H1 (cell line): ENCODE measurements around the gene TENT5A. TPM values are rescaled to one million over a fixed set of nuclear protein-coding genes. Genes with fewer than 3 reads are reported as not detected.

Source experiments
- FOSL1 ChIP-seq: IDR thresholded peaks from 2 replicates; pipeline ENCODE4 v1.6.1; 2011; ENCODE audit warnings: mild to moderate bottlenecking, low read depth, low read length, moderate library complexity; ENCODE audit not compliant: insufficient read depth
- RAD21 ChIP-seq, 2 experiments: IDR thresholded peaks in 1 of 2; conservative IDR thresholded peaks in 1 of 2; 2 replicates each; pipeline ENCODE4 v1.6.1; 2011; ENCODE audit warnings: low read depth in 2 of 2, low read length in 2 of 2, improper control_type of control experiment in 1 of 2, inconsistent platforms in 1 of 2, mild to moderate bottlenecking in 1 of 2, moderate library complexity in 1 of 2
- polyA plus RNA-seq, 7 experiments: library from polyadenylated mRNA; depleted of rRNA in 3 of 7; stranded (reverse) in 5 of 7; unstranded in 2 of 7; fragments of >200 nt in 5 of 7; fragments of 200-250 nt in 2 of 7; gene quantifications; 1 replicate in 5 of 7; 2 replicates in 1 of 7; 4 replicates in 1 of 7; pipeline versions ENCODE4 v1.2.1 to v1.2.3, GENCODE V29; 2011 to 2013; ENCODE audit warnings: missing spikeins in 2 of 7, mixed read lengths in 2 of 7
- total RNA-seq: library from RNA; stranded (reverse); fragmentation: NEBNext Ultra II Directional; extraction: Animal tissue kit (Norgen Biotek cat#: 25700); gene quantifications from 2 replicates; pipeline ENCODE4 v1.2.1, GENCODE V29; 2021

Gene TENT5A
- total and polyA plus RNA-seq, 2 of the 8 experiments (the other 6 are each of a cell fraction or from before 2014, with no cell fraction given), result 0.91 to 2.9 TPM

- TF ChIP-seq RAD21 (IDR thresholded peaks at IDR 0.05 in 1 of 2, conservative IDR thresholded peaks at IDR 0.05 in 1 of 2; ENCODE audit: low read depth in 2 of 2, low read length in 2 of 2) (no peak), FOSL1 (no peak)
These were observed 29.8 kb downstream of the TENT5A start (continued) for GRCh38 chr6:81722506-81723223.
